ENCODE results near the gene ETS2.

ETS2 gene

GRCh38 chr21:38777531-38777930, 28.2 kb upstream of the ETS2 start:
- DNase-seq (ENCODE audit: low read depth in 2 of 2): no peak

GRCh38 chr21:38780879-38781278, 24.9 kb upstream of the ETS2 start:
- no peak for DNase-seq (ENCODE audit: low read depth in 2 of 2)

GRCh38 chr21:38784458-38785266, 21.1 kb upstream of the ETS2 start:
- DNase-seq (ENCODE audit: low read depth in 2 of 2): no peak

- no peak for DNase-seq (ENCODE audit: low read depth in 2 of 2)
These were observed 20.2 kb upstream of the ETS2 start for GRCh38 chr21:38785483-38785882.

- no peak for DNase-seq (ENCODE audit: low read depth in 2 of 2)
These were observed 18.7 kb upstream of the ETS2 start for GRCh38 chr21:38787016-38787415.

- DNase-seq (ENCODE audit: low read depth in 2 of 2): no peak
These were observed 18.1 kb upstream of the ETS2 start for GRCh38 chr21:38787461-38788274.

- DNase-seq (ENCODE audit: low read depth in 2 of 2): no peak
These were observed 17.3 kb upstream of the ETS2 start for GRCh38 chr21:38788275-38788905.

GRCh38 chr21:38789275-38789674, 16.5 kb upstream of the ETS2 start:
- DNase-seq (ENCODE audit: low read depth in 2 of 2): no peak

GRCh38 chr21:38790059-38790458, 15.7 kb upstream of the ETS2 start:
- no peak for DNase-seq (ENCODE audit: low read depth in 2 of 2)

GRCh38 chr21:38790961-38791360, 14.8 kb upstream of the ETS2 start:
- DNase-seq (ENCODE audit: low read depth in 2 of 2): no peak

- no peak for DNase-seq (ENCODE audit: low read depth in 2 of 2)
These were observed 12.9 kb upstream of the ETS2 start for GRCh38 chr21:38792676-38793459.

- DNase-seq (ENCODE audit: low read depth in 2 of 2): no peak
These were observed 11.6 kb upstream of the ETS2 start for GRCh38 chr21:38793926-38794713.

- DNase-seq (ENCODE audit: low read depth in 2 of 2): no peak
These were observed 10.8 kb upstream of the ETS2 start for GRCh38 chr21:38794978-38795377.

- DNase-seq (ENCODE audit: low read depth in 2 of 2): no peak
These were observed 10.3 kb upstream of the ETS2 start for GRCh38 chr21:38795475-38795874.

- DNase-seq (ENCODE audit: low read depth in 2 of 2): no peak
These were observed 9.3 kb upstream of the ETS2 start for GRCh38 chr21:38796424-38796823.

- DNase-seq (ENCODE audit: low read depth in 2 of 2): no peak
These were observed 8.3 kb upstream of the ETS2 start for GRCh38 chr21:38797470-38797869.

- no peak for DNase-seq (ENCODE audit: low read depth in 2 of 2)
These were observed 7.6 kb upstream of the ETS2 start for GRCh38 chr21:38798081-38798480.

- DNase-seq (ENCODE audit: low read depth in 2 of 2): peak; percentile 8 to 23
These were observed 7.2 kb upstream of the ETS2 start for GRCh38 chr21:38798481-38798882.

- no peak for DNase-seq (ENCODE audit: low read depth in 2 of 2)
These were observed 5.5 kb upstream of the ETS2 start for GRCh38 chr21:38800046-38800758.

Data from stimulated activated CD4-positive, alpha-beta T cell treated with anti-CD3 and anti-CD28 coated beads, Interleukin-15, amount 100 ng/mL, for 48 hours (primary cell).